WTC11 (cell line): ENCODE data around the gene LRRTM1.

Experiments used
- TEAD1 ChIP-seq: sonication (generic); formaldehyde crosslinking; IDR thresholded peaks from 2 replicates; pipeline ENCODE4 v1.8.0; 2022; ENCODE audit warnings: mild to moderate bottlenecking, missing genetic modification reagents
- USF1 ChIP-seq: sonication (generic); formaldehyde crosslinking; IDR thresholded peaks from 2 replicates; pipeline ENCODE4 v1.8.0; 2022; ENCODE audit warnings: mild to moderate bottlenecking, missing genetic modification reagents
- ZMAT4 ChIP-seq: fragments of 250-450 bp; sonication (Bioruptor Pico); IDR thresholded peaks from 2 replicates; pipeline ENCODE4 v1.9.0; 2021; ENCODE audit warnings: mild to moderate bottlenecking
- ZNF138 ChIP-seq: sonication (generic); formaldehyde crosslinking; conservative IDR thresholded peaks from 2 replicates; pipeline ENCODE4 v1.8.1; 2022; ENCODE audit warnings: mild to moderate bottlenecking, moderate library complexity, missing genetic modification reagents
- TF ChIP-seq, protein P1 (sequence below): fragments of 200-600 bp; IDR thresholded peaks from 2 replicates; pipeline ENCODE4 v1.8.0; 2022; ENCODE audit warnings: antibody characterized with exemption
- TF ChIP-seq, protein P2 (sequence below): sonication (generic); formaldehyde crosslinking; conservative IDR thresholded peaks from 2 replicates; pipeline ENCODE4 v1.8.1; 2022; ENCODE audit warnings: mild to moderate bottlenecking, missing genetic modification reagents
- TF ChIP-seq, protein P3 (sequence below): sonication (generic); formaldehyde crosslinking; IDR thresholded peaks from 2 replicates; pipeline ENCODE4 v1.8.1; 2023; ENCODE audit warnings: mild to moderate bottlenecking, missing genetic modification reagents, moderate library complexity
- TF ChIP-seq, protein P4 (sequence below): sonication (generic); formaldehyde crosslinking; IDR thresholded peaks from 2 replicates; pipeline ENCODE4 v1.8.1; 2023; ENCODE audit warnings: mild to moderate bottlenecking, missing genetic modification reagents, moderate library complexity
- TF ChIP-seq, protein P5 (sequence below): sonication (generic); formaldehyde crosslinking; IDR thresholded peaks from 2 replicates; pipeline ENCODE4 v1.8.1; 2022; ENCODE audit warnings: low read depth, missing genetic modification reagents, borderline replicate concordance

- TF ChIP-seq, protein P1, sequence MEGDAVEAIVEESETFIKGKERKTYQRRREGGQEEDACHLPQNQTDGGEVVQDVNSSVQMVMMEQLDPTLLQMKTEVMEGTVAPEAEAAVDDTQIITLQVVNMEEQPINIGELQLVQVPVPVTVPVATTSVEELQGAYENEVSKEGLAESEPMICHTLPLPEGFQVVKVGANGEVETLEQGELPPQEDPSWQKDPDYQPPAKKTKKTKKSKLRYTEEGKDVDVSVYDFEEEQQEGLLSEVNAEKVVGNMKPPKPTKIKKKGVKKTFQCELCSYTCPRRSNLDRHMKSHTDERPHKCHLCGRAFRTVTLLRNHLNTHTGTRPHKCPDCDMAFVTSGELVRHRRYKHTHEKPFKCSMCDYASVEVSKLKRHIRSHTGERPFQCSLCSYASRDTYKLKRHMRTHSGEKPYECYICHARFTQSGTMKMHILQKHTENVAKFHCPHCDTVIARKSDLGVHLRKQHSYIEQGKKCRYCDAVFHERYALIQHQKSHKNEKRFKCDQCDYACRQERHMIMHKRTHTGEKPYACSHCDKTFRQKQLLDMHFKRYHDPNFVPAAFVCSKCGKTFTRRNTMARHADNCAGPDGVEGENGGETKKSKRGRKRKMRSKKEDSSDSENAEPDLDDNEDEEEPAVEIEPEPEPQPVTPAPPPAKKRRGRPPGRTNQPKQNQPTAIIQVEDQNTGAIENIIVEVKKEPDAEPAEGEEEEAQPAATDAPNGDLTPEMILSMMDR, result no peak
- TF ChIP-seq ZMAT4, result no peak
- no peak for TF ChIP-seq USF1
- TF ChIP-seq, protein P2, sequence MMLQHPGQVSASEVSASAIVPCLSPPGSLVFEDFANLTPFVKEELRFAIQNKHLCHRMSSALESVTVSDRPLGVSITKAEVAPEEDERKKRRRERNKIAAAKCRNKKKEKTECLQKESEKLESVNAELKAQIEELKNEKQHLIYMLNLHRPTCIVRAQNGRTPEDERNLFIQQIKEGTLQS (CRISPR knock-in tag), result no peak
- no peak for TF ChIP-seq TEAD1
- TF ChIP-seq ZNF138, result no peak
- TF ChIP-seq, protein P3, sequence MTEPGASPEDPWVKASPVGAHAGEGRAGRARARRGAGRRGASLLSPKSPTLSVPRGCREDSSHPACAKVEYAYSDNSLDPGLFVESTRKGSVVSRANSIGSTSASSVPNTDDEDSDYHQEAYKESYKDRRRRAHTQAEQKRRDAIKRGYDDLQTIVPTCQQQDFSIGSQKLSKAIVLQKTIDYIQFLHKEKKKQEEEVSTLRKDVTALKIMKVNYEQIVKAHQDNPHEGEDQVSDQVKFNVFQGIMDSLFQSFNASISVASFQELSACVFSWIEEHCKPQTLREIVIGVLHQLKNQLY (CRISPR knock-in tag), result no peak
- TF ChIP-seq, protein P4, sequence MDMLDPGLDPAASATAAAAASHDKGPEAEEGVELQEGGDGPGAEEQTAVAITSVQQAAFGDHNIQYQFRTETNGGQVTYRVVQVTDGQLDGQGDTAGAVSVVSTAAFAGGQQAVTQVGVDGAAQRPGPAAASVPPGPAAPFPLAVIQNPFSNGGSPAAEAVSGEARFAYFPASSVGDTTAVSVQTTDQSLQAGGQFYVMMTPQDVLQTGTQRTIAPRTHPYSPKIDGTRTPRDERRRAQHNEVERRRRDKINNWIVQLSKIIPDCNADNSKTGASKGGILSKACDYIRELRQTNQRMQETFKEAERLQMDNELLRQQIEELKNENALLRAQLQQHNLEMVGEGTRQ (CRISPR knock-in tag), result no peak
- TF ChIP-seq, protein P5, sequence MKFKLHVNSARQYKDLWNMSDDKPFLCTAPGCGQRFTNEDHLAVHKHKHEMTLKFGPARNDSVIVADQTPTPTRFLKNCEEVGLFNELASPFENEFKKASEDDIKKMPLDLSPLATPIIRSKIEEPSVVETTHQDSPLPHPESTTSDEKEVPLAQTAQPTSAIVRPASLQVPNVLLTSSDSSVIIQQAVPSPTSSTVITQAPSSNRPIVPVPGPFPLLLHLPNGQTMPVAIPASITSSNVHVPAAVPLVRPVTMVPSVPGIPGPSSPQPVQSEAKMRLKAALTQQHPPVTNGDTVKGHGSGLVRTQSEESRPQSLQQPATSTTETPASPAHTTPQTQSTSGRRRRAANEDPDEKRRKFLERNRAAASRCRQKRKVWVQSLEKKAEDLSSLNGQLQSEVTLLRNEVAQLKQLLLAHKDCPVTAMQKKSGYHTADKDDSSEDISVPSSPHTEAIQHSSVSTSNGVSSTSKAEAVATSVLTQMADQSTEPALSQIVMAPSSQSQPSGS (CRISPR knock-in tag), result no peak
These were observed 16.0 kb downstream of the LRRTM1 start for GRCh38 chr2:80288576-80288975.
